Psoas muscle (tissue), 8 donors: ENCODE measurements around the gene SPSB3. TPM values are rescaled to one million over a fixed set of nuclear protein-coding genes. Genes with fewer than 3 reads are reported as not detected.
"Not testable (repeated sequence)": the region's sequence is repeated elsewhere in the genome, so short reads cannot be mapped to it uniquely, and the experiment has no call there.

Source experiments
- ATAC-seq, 4 donors: fragments of 200-7000 bp; cut with Tn5 transposase; one replicate each; pipeline ENCODE4 v1.9.1; 2020; ENCODE audit warnings: moderate library complexity in 3 of 4, mild to moderate bottlenecking in 2 of 4
- DNase-seq, 2 donors: peaks; one replicate each; pipeline ENCODE4 v3.0.0-alpha.2; 2020
- H3K27ac ChIP-seq: fragments of 200-600 bp; one replicate; pipeline ENCODE4 v1.8.0; 2022
- H3K27me3 ChIP-seq, 3 donors: fragments of 200-600 bp in 1 of 3; one replicate each; pipeline versions ENCODE4 v1.6.1 to v1.8.0; 2013 to 2022; ENCODE audit warnings: low read length in 2 of 3, mild to moderate bottlenecking in 2 of 3, moderate library complexity in 1 of 3; ENCODE audit not compliant: insufficient read depth in 3 of 3
- H3K36me3 ChIP-seq, 2 donors: fragments of 200-600 bp in 1 of 2; one replicate each; pipeline versions ENCODE4 v1.6.1 to v1.8.0; 2013 to 2022; ENCODE audit warnings: low read depth in 1 of 2, mild to moderate bottlenecking in 1 of 2, moderate library complexity in 1 of 2; ENCODE audit not compliant: insufficient read depth in 1 of 2
- H3K4me1 ChIP-seq: fragments of 200-600 bp; one replicate; pipeline ENCODE4 v1.8.0; 2022
- H3K4me3 ChIP-seq: fragments of 200-600 bp; one replicate; pipeline ENCODE4 v1.8.0; 2022; ENCODE audit warnings: mild to moderate bottlenecking
- H3K9me3 ChIP-seq: fragments of 200-600 bp; one replicate; pipeline ENCODE4 v1.8.0; 2022
- WGBS, 3 donors: extraction: QIAGEN DNeasy Blood & Tissue Kit; methylation state at CpG; one replicate each; pipeline versions ENCODE4 v1.1.6 to v1.1.7; 2013; 5-methylcytosine and 5-hydroxymethylcytosine counted together
- intact Hi-C, 2 donors: fragments of 100-400 bp; cut with DNase I; formaldehyde crosslinking; loops; one replicate each; pipeline versions ENCODE4 v1.11.0 to v1.14.2; 2022
- polyA plus RNA-seq, 3 donors: library from polyadenylated mRNA; stranded (reverse); fragments of 200-250 nt; gene quantifications; one replicate each; pipeline ENCODE4 v1.2.3, GENCODE V29; 2013
- total RNA-seq, 4 donors: library from RNA; stranded (reverse); fragmentation: NEBNext Ultra II Directional in 2 of 4; extraction: Animal tissue kit (Norgen Biotek cat#: 25700) in 2 of 4; gene quantifications; one replicate each; pipeline versions ENCODE4 v1.2.1 to v1.2.4, GENCODE V29; 2021 to 2023
- TF ChIP-seq, protein P1 (sequence below): fragments of 200-600 bp; IDR thresholded peaks from one replicate; pipeline ENCODE4 v1.8.0; 2022; ENCODE audit warnings: antibody characterized with exemption
- donor health status: healthy with polysubstance abuse.
- donor health status: DM: no; HTN: no; CAD: no; lungs with moderate emphysema.
- donor health status: Bipolar disorder and iron deficiency.
- donor health status: healthy.
- donor health status: DM: yes; HTN: yes; CAD: no.
- donor health status: DM: no; HTN: no; CAD: no.
- donor health status: DM: no; HTN: no; CAD: no.
- donor health status: DM: yes; HTN: yes; CAD: no.

The SPSB3 gene
- total and polyA plus RNA-seq, 7 donors = 26.3 to 108 (median 54.9) TPM

DNA sequence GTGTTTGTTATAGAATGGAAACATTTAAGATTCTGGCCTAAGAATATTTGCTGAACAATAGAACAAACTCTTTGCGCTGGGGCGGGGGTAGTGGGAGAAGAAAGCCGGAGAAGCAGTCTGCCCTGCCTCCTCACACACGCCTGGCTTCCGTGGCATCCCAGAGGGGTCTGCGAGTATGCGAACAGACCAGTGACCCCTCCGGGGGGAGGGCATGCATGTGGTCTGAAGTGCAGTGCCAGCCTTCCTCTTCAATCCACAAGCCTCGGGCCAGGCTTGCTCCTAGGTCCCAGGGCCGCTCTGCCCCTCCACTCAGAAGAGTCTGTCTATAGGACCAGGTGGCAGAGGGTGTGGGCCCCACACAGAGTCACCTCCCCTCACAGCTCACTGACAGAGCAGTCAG is 25.3 kb upstream of the SPSB3 start:
- H3K4me3 ChIP-seq = no peak overlapping the region
- no peaks in the 10 kb centered on the region for H3K4me1 ChIP-seq
- no peak overlapping the region for H3K27ac ChIP-seq
- 84 to 92% (median 85%) methylated on average over 10 of the region's 10 CpGs for WGBS, 3 donors
- H3K9me3 ChIP-seq = no peaks in the 10 kb centered on the region
- no peak for ATAC-seq
- peak in 1 of 2 donors; percentile 21 for DNase-seq
- peaks cover 0 to 52% of the 10 kb centered on the region in 2 donors for H3K36me3 ChIP-seq
- TF ChIP-seq, protein P1, sequence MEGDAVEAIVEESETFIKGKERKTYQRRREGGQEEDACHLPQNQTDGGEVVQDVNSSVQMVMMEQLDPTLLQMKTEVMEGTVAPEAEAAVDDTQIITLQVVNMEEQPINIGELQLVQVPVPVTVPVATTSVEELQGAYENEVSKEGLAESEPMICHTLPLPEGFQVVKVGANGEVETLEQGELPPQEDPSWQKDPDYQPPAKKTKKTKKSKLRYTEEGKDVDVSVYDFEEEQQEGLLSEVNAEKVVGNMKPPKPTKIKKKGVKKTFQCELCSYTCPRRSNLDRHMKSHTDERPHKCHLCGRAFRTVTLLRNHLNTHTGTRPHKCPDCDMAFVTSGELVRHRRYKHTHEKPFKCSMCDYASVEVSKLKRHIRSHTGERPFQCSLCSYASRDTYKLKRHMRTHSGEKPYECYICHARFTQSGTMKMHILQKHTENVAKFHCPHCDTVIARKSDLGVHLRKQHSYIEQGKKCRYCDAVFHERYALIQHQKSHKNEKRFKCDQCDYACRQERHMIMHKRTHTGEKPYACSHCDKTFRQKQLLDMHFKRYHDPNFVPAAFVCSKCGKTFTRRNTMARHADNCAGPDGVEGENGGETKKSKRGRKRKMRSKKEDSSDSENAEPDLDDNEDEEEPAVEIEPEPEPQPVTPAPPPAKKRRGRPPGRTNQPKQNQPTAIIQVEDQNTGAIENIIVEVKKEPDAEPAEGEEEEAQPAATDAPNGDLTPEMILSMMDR = no peak
- no peaks in the 10 kb centered on the region for H3K27me3 ChIP-seq
- intact Hi-C loops = no loop called here

DNA sequence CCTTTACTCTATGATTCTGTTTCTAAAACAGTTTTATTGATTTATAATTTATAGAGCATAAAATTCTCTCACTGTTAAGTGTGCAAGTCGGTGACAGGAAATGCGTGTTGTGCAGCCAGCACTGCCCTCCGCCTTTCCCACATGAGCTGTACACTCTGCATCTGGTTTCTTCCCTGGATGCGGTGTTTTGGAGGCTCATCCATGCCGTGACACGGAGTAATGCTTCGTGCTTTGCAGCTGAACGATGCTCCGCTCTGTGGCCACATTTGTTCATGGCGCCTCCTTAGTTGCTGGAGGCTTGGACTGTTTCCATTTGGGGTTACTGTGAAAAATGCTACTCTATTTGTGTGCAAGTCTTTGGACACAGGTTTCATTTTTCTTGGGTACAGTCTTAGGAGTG is 18.3 kb upstream of the SPSB3 start:
- ATAC-seq (no peak), DNase-seq (no peak)
- no peaks in the 10 kb centered on the region for H3K27me3 ChIP-seq
- TF ChIP-seq, protein P1 = no peak
- peaks cover 0 to 7% of the 10 kb centered on the region in 2 donors for H3K36me3 ChIP-seq
- H3K4me3 ChIP-seq = no peak overlapping the region
- intact Hi-C loops = no loop called here
- H3K9me3 ChIP-seq = no peaks in the 10 kb centered on the region
- no peaks in the 10 kb centered on the region for H3K4me1 ChIP-seq
- WGBS, 3 donors = 44 to 70% (median 45%) methylated on average over 10 of the region's 10 CpGs
- H3K27ac ChIP-seq = no peak overlapping the region

DNA sequence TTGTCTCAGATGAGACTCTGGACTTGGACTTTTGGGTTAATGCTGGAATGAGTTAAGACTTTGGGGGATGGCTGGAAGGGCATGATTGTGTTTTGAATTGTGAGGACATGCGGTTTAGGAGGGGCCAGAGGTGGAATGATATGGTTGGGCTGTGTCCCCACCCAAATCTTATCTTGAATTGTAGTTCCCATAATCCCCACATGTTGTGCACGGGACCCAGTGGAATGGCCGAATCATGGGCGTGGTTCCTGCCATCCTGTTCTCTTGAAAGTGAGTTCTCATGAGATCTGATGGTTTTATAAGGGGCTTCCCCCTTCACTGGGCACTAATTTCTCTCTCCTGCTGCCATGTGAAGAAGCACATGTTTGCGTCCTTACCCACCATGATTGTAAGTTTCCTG is 16.9 kb upstream of the SPSB3 start:
- intact Hi-C loops = not testable (repeated sequence)

DNA sequence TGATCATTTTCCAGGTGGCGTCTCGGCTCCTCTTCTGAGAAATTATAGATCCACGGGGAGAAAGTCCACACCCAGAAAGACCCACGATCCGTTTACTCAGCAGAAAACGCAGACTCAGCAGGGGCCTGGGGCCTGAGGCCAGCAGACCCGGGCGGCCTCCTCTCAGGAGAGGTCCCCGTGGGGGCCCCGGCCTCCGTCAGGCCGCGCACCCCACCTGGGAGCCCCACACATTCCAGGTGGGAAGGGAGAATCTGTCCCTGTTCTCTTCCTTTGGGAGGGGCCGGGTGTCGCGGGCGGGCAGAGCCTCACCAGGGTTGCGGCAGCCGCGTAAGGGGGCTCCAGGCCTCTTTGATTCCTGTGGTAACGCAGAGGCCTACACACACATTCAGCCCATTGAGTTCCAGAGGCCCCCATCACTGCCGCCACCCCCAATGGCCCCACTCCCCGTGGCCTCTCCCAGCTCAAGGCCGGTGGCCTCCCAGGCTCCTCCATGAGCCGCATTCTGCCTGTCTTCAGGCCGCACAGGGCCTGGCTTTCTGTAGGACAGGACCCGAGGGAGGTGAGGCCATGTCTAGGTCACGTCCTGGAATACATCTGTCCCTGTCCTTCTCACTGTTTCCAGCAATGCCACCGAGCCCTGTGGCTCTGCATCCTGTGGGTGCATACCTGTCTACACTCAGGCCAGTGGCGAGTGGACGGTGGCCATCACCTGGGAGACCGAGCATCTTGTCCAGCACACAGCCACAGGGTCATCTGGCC is 12.7 kb upstream of the SPSB3 start:
- Histone ChIP-seq H3K4me1 (no peaks in the 10 kb centered on the region), H3K27me3 (no peaks in the 10 kb centered on the region), H3K27ac (no peak overlapping the region), H3K9me3 (no peaks in the 10 kb centered on the region), H3K4me3 (no peak overlapping the region), H3K36me3 (peaks cover 0 to 14% of the 10 kb centered on the region in 2 donors)
- WGBS, 3 donors = 70 to 71% (median 71%) methylated on average over 31 to 32 of the region's 32 CpGs
- intact Hi-C loops = no loop called here
- ATAC-seq (no peak), DNase-seq (no peak)
- TF ChIP-seq, protein P1 = no peak

More for the DNA sequence above, 16.9 kb upstream of the SPSB3 start:
- H3K36me3 ChIP-seq, H3K27ac ChIP-seq, H3K4me3 ChIP-seq, H3K9me3 ChIP-seq, ATAC-seq, H3K27me3 ChIP-seq, H3K4me1 ChIP-seq, DNase-seq: not testable (repeated sequence)
- 71 to 87% (median 82%) methylated on average over 5 of the region's 5 CpGs for WGBS, 3 donors

DNA sequence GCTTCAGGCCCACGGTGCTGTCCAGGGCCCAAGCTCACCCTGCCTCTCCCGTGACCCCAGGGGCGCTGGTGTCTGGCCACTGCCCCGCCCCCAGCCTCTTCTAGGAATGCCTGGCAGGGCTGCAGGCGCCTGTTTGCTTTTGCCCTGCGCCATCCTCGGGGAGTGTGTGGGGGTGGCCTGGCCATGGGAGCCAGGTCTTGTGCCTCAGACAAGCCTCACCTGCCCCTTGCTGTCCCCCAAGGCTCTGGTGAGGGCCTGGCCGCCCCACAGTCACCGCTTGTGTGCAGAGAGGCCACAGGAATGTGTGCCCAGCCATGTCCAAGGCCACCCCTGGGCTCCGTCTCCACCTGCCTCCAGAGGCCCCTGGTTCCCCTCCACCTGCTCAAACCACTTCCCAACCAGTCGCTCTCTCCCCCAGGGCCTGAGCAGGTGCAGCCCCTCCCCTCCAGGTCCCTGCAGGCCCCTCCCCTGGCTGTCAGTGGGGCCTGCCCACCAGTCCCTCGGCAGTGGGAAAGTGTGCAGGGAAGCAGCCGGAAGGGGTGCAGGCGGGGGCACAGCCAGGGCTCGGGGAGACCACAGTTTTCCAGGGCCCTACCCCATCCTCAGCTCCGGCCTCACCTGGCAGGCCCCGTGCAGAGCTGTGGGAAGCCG is 12.0 kb upstream of the SPSB3 start:
- Histone ChIP-seq H3K4me1 (no peaks in the 10 kb centered on the region), H3K36me3 (peaks cover 0 to 22% of the 10 kb centered on the region in 2 donors), H3K27me3 (no peaks in the 10 kb centered on the region), H3K9me3 (no peaks in the 10 kb centered on the region), H3K27ac (no peak overlapping the region), H3K4me3 (no peak overlapping the region)
- TF ChIP-seq, protein P1 = no peak
- intact Hi-C loops = no loop called here
- peak in 1 of 4 donors; percentile 20 for ATAC-seq
- 46 to 61% (median 52%) methylated on average over 17 to 18 of the region's 18 CpGs for WGBS, 3 donors
- DNase-seq = peak in 1 of 2 donors; percentile 10
